Measurements from ENCODE around the gene TSPAN31.

Gene TSPAN31

GRCh38 chr12:57762463-57762862 is 17.6 kb downstream of the TSPAN31 start:
- Mint-ChIP-seq H3K27ac (no peak overlapping the region), H3K27me3 (peaks cover 19% of the 10 kb centered on the region), H3K36me3 (peaks cover 21% of the 10 kb centered on the region), H3K4me3 (no peak overlapping the region), H3K4me1 (peaks cover 60% of the 10 kb centered on the region), H3K9me3 (no peaks in the 10 kb centered on the region)
- no peak for ATAC-seq

- Mint-ChIP-seq H3K4me1 (peaks cover 54% of the 10 kb centered on the region), H3K27ac (no peak overlapping the region), H3K36me3 (peaks cover 24% of the 10 kb centered on the region), H3K4me3 (peak overlapping the region; percentile 37), H3K27me3 (peaks cover 19% of the 10 kb centered on the region), H3K9me3 (no peaks in the 10 kb centered on the region)
- ATAC-seq, result no peak
Measured at GRCh38 chr12:57763881-57764661, 19.2 kb downstream of the TSPAN31 start.

- Mint-ChIP-seq H3K9me3 (no peaks in the 10 kb centered on the region), H3K27ac (peak overlapping the region; percentile 77), H3K4me3 (peak overlapping the region; percentile 85), H3K36me3 (peaks cover 23% of the 10 kb centered on the region), H3K4me1 (peaks cover 48% of the 10 kb centered on the region), H3K27me3 (peaks cover 19% of the 10 kb centered on the region)
- peak; percentile 40 for ATAC-seq
Measured at GRCh38 chr12:57764662-57765002, 19.8 kb downstream of the TSPAN31 start.

GRCh38 chr12:57765003-57765697 is 20.3 kb downstream of the TSPAN31 start:
- peak overlapping the region; percentile 77 for H3K27ac Mint-ChIP-seq
- H3K9me3 Mint-ChIP-seq, result no peaks in the 10 kb centered on the region
- H3K36me3 Mint-ChIP-seq, result peaks cover 25% of the 10 kb centered on the region
- H3K4me3 Mint-ChIP-seq, result peak overlapping the region; percentile 85
- H3K4me1 Mint-ChIP-seq, result peaks cover 44% of the 10 kb centered on the region
- peak; percentile 80 for ATAC-seq
- H3K27me3 Mint-ChIP-seq, result peaks cover 19% of the 10 kb centered on the region

- Mint-ChIP-seq H3K27ac (peak overlapping the region; percentile 77), H3K27me3 (peaks cover 19% of the 10 kb centered on the region), H3K4me3 (peak overlapping the region; percentile 85), H3K36me3 (peaks cover 30% of the 10 kb centered on the region), H3K4me1 (peaks cover 49% of the 10 kb centered on the region), H3K9me3 (no peaks in the 10 kb centered on the region)
- peak; percentile 25 for ATAC-seq
Measured at GRCh38 chr12:57765698-57766463, 21.0 kb downstream of the TSPAN31 start.

- no peaks in the 10 kb centered on the region for H3K9me3 Mint-ChIP-seq
- no peak for ATAC-seq
- H3K27ac Mint-ChIP-seq, result no peak within 1 kb of the TSS
- H3K4me1 Mint-ChIP-seq, result peaks cover 52% of the 10 kb centered on the region
- H3K27me3 Mint-ChIP-seq, result peaks cover 19% of the 10 kb centered on the region
- peak within 1 kb of the TSS; percentile 85 for H3K4me3 Mint-ChIP-seq
- H3K36me3 Mint-ChIP-seq, result peaks cover 27% of the 10 kb centered on the region
Measured at GRCh38 chr12:57766464-57767304, 21.8 kb downstream of the TSPAN31 start, which contains the start of gene CYP27B1. Gene CYP27B1 (minus strand): TSS chr12:57767078. CDS start chr12:57767041, 37 bp downstream.

GRCh38 chr12:57767305-57767698 is 22.5 kb downstream of the TSPAN31 start:
- Mint-ChIP-seq H3K9me3 (no peaks in the 10 kb centered on the region), H3K27ac (no peak overlapping the region), H3K4me3 (no peak overlapping the region), H3K27me3 (peaks cover 19% of the 10 kb centered on the region), H3K4me1 (peaks cover 56% of the 10 kb centered on the region), H3K36me3 (peaks cover 27% of the 10 kb centered on the region)
- no peak for ATAC-seq

- peaks cover 59% of the 10 kb centered on the region for H3K4me1 Mint-ChIP-seq
- H3K27me3 Mint-ChIP-seq, result peaks cover 19% of the 10 kb centered on the region
- ATAC-seq, result no peak
- no peak overlapping the region for H3K4me3 Mint-ChIP-seq
- no peaks in the 10 kb centered on the region for H3K9me3 Mint-ChIP-seq
- H3K27ac Mint-ChIP-seq, result no peak overlapping the region
- peaks cover 27% of the 10 kb centered on the region for H3K36me3 Mint-ChIP-seq
Measured at GRCh38 chr12:57767876-57768275, 23.0 kb downstream of the TSPAN31 start.

- no peaks in the 10 kb centered on the region for H3K9me3 Mint-ChIP-seq
- peaks cover 27% of the 10 kb centered on the region for H3K36me3 Mint-ChIP-seq
- H3K27ac Mint-ChIP-seq, result no peak overlapping the region
- H3K27me3 Mint-ChIP-seq, result peaks cover 19% of the 10 kb centered on the region
- ATAC-seq, result no peak
- H3K4me1 Mint-ChIP-seq, result peaks cover 56% of the 10 kb centered on the region
- no peak overlapping the region for H3K4me3 Mint-ChIP-seq
Measured at GRCh38 chr12:57769594-57769993, 24.8 kb downstream of the TSPAN31 start.

GRCh38 chr12:57770734-57771133 is 25.9 kb downstream of the TSPAN31 start:
- no peak overlapping the region for H3K27ac Mint-ChIP-seq
- peaks cover 27% of the 10 kb centered on the region for H3K36me3 Mint-ChIP-seq

GRCh38 chr12:57771236-57771872 is 26.5 kb downstream of the TSPAN31 start:
- ATAC-seq, result peak; percentile 84
- H3K4me3 Mint-ChIP-seq, result peak overlapping the region; percentile 97
- peaks cover 44% of the 10 kb centered on the region for H3K4me1 Mint-ChIP-seq
- H3K27ac Mint-ChIP-seq, result peak overlapping the region; percentile 86
- H3K9me3 Mint-ChIP-seq, result no peaks in the 10 kb centered on the region
- H3K27me3 Mint-ChIP-seq, result peaks cover 7% of the 10 kb centered on the region
- peaks cover 27% of the 10 kb centered on the region for H3K36me3 Mint-ChIP-seq

More at GRCh38 chr12:57770734-57771133, 25.9 kb downstream of the TSPAN31 start:
- Mint-ChIP-seq H3K27me3 (peaks cover 10% of the 10 kb centered on the region), H3K4me1 (peaks cover 46% of the 10 kb centered on the region), H3K9me3 (no peaks in the 10 kb centered on the region), H3K4me3 (no peak overlapping the region)
- no peak for ATAC-seq

- H3K27me3 Mint-ChIP-seq, result peaks cover 1% of the 10 kb centered on the region
Measured at GRCh38 chr12:57771873-57772428, 27.1 kb downstream of the TSPAN31 start, which contains the start of gene METTL1. Gene METTL1 (minus strand): TSS chr12:57772105. CDS start chr12:57772083, 22 bp downstream.

GRCh38 chr12:57772429-57773322 is 27.8 kb downstream of the TSPAN31 start, which contains the start of gene EEF1AKMT3:
Gene EEF1AKMT3 (plus strand): TSS chr12:57772614. CDS start chr12:57772725, 111 bp downstream.
- H3K9me3 Mint-ChIP-seq, result no peaks in the 10 kb centered on the region

More at GRCh38 chr12:57771873-57772428, 27.1 kb downstream of the TSPAN31 start, which contains the start of gene METTL1:
- peak; percentile 96 for ATAC-seq
- peaks cover 38% of the 10 kb centered on the region for H3K4me1 Mint-ChIP-seq
- no peaks in the 10 kb centered on the region for H3K9me3 Mint-ChIP-seq
- peak within 1 kb of the TSS; percentile 97 for H3K4me3 Mint-ChIP-seq
- peaks cover 27% of the 10 kb centered on the region for H3K36me3 Mint-ChIP-seq
- peak within 1 kb of the TSS; percentile 86 for H3K27ac Mint-ChIP-seq

More at GRCh38 chr12:57772429-57773322, 27.8 kb downstream of the TSPAN31 start, which contains the start of gene EEF1AKMT3:
- Mint-ChIP-seq H3K36me3 (peaks cover 27% of the 10 kb centered on the region), H3K27ac (peak within 1 kb of the TSS; percentile 86), H3K4me3 (peak within 1 kb of the TSS; percentile 97), H3K27me3 (no peaks in the 10 kb centered on the region), H3K4me1 (peaks cover 31% of the 10 kb centered on the region)
- ATAC-seq, result peak; percentile 34

All from stimulated activated memory B cell treated with anti-CD40 and anti-IgM and Interleukin-4, amounts not matched to agents 10 μg/mL and 1 μg/mL and 100 μg/mL, for 72 hours (primary cell).